Measurements from ENCODE around the gene SDK2.

The SDK2 gene

DNA sequence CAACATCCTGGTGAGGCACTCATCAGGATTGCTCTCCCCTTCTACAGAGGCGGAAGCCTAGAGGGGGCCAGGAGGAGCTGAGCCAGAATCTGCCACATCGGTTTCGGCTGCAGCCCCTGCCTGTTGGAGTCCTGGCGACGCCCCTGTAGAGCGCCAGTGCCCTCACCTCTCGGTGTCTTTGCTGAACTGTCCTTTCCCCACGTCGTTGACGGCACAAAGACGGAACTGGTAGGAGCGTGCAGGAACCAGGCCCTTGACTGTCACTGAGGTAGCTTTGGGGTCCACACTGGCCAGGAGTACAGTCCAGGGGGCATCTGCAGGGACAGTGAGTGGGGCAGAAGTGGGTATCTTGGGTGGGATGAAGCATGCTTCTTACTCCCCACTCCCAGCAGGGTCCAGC lies 222.1 kb downstream of the SDK2 start:
- peak overlapping the region in 1 of 2 donors; percentile 8 for H3K4me3 ChIP-seq (ENCODE audit: low read length in 2 of 2)
- H2BK15ac ChIP-seq (ENCODE audit: low read length): no peak overlapping the region
- no peak overlapping the region for H3K14ac ChIP-seq (ENCODE audit: low read length)
- no peak overlapping the region for H4K91ac ChIP-seq (ENCODE audit: low read depth, low read length, poor library complexity)
- peaks cover 35 to 67% of the 10 kb centered on the region in 2 donors for H3K36me3 ChIP-seq (replicated peaks in 1 of 2; ENCODE audit: control insufficient read depth in 2 of 2, insufficient read depth in 2 of 2, low read length in 2 of 2)
- H3K23ac ChIP-seq (ENCODE audit: low read depth, low read length, poor library complexity): peak overlapping the region; percentile 50
- no peak overlapping the region for H3K4ac ChIP-seq (ENCODE audit: low read length)
- no peak overlapping the region for H2AFZ ChIP-seq (ENCODE audit: low read length)
- no peak overlapping the region for H3K18ac ChIP-seq (ENCODE audit: low read length)
- no peak overlapping the region for H3K4me2 ChIP-seq (ENCODE audit: insufficient read depth, low read length, poor library complexity, severe bottlenecking)
- H2BK12ac ChIP-seq (ENCODE audit: low read length): no peak overlapping the region
- H3K9ac ChIP-seq (ENCODE audit: low read depth, low read length, poor library complexity): no peak overlapping the region
- DNase-seq (ENCODE audit: low spot score): no peak
- H3K27me3 ChIP-seq (ENCODE audit: control insufficient read depth in 3 of 3, insufficient read depth in 3 of 3, low read depth in 1 of 3, low read length in 3 of 3): no peaks in the 10 kb centered on the region
- H3K27ac ChIP-seq (replicated peaks; ENCODE audit: low read length): no peak overlapping the region
- no peaks in the 10 kb centered on the region for H3K4me1 ChIP-seq (ENCODE audit: control insufficient read depth in 2 of 2, insufficient read depth in 1 of 2, low read depth in 1 of 2, low read length in 2 of 2)
- peak overlapping the region; percentile 24 for H2AK5ac ChIP-seq (ENCODE audit: low read depth, low read length)
- no CpG with 5 or more reads among the region's 12 CpGs for WGBS, 2 donors (ENCODE audit: extremely low coverage in 2 of 2, insufficient read length in 2 of 2, insufficient replicate concordance in 1 of 2)
- no peak overlapping the region for H2BK120ac ChIP-seq (ENCODE audit: low read depth, low read length)
- H3K79me1 ChIP-seq (ENCODE audit: low read depth, low read length): no peaks in the 10 kb centered on the region
- H3K9me3 ChIP-seq (replicated peaks in 1 of 2; ENCODE audit: control insufficient read depth in 2 of 2, insufficient read depth in 1 of 2, low read depth in 1 of 2, low read length in 2 of 2): no peaks in the 10 kb centered on the region
- H4K8ac ChIP-seq (ENCODE audit: low read depth, low read length): peak overlapping the region; percentile 9
- H2BK5ac ChIP-seq (ENCODE audit: low read length): no peak overlapping the region

DNA sequence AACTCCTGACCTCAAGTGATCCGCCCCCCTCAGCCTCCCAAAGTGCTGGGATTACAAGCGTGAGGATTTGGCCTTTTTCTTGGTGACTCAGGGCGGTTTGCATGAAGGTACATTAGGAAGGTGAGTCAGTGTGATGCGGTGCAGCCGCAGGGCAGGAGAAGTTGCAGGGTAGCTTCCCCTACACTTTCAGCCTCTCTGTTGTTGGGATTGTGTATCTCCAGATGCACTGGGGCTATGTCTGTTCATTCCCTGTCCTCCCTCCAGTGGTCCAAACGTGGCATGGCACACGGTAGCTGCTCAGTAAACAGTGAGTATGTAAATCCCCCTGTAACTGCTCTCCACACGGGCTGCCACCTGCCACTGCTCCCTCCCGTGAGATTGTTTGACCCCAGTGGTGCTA lies 223.3 kb downstream of the SDK2 start:
- no peak overlapping the region for H3K4me3 ChIP-seq (ENCODE audit: low read length in 2 of 2)
- no peak overlapping the region for H2BK15ac ChIP-seq (ENCODE audit: low read length)
- no peaks in the 10 kb centered on the region for H3K4me1 ChIP-seq (ENCODE audit: control insufficient read depth in 2 of 2, insufficient read depth in 1 of 2, low read depth in 1 of 2, low read length in 2 of 2)
- H3K14ac ChIP-seq (ENCODE audit: low read length): no peak overlapping the region
- no peak overlapping the region for H3K27ac ChIP-seq (replicated peaks; ENCODE audit: low read length)
- no peaks in the 10 kb centered on the region for H3K79me1 ChIP-seq (ENCODE audit: low read depth, low read length)
- H2BK120ac ChIP-seq (ENCODE audit: low read depth, low read length): no peak overlapping the region
- H3K4ac ChIP-seq (ENCODE audit: low read length): no peak overlapping the region
- no CpG with 5 or more reads among the region's 9 CpGs for WGBS, 2 donors (ENCODE audit: extremely low coverage in 2 of 2, insufficient read length in 2 of 2, insufficient replicate concordance in 1 of 2)
- H2AFZ ChIP-seq (ENCODE audit: low read length): no peak overlapping the region
- H3K27me3 ChIP-seq (ENCODE audit: control insufficient read depth in 3 of 3, insufficient read depth in 3 of 3, low read depth in 1 of 3, low read length in 3 of 3): no peaks in the 10 kb centered on the region
- no peak overlapping the region for H3K18ac ChIP-seq (ENCODE audit: low read length)
- DNase-seq (ENCODE audit: low spot score): no peak
- H4K91ac ChIP-seq (ENCODE audit: low read depth, low read length, poor library complexity): no peak overlapping the region
- H3K9me3 ChIP-seq (replicated peaks in 1 of 2; ENCODE audit: control insufficient read depth in 2 of 2, insufficient read depth in 1 of 2, low read depth in 1 of 2, low read length in 2 of 2): no peaks in the 10 kb centered on the region
- no peak overlapping the region for H2BK5ac ChIP-seq (ENCODE audit: low read length)
- H2BK12ac ChIP-seq (ENCODE audit: low read length): no peak overlapping the region
- no peak overlapping the region for H2AK5ac ChIP-seq (ENCODE audit: low read depth, low read length)
- no peak overlapping the region for H3K23ac ChIP-seq (ENCODE audit: low read depth, low read length, poor library complexity)
- H4K8ac ChIP-seq (ENCODE audit: low read depth, low read length): no peak overlapping the region
- H3K36me3 ChIP-seq (replicated peaks in 1 of 2; ENCODE audit: control insufficient read depth in 2 of 2, insufficient read depth in 2 of 2, low read length in 2 of 2): peaks cover 35 to 76% of the 10 kb centered on the region in 2 donors
- H3K4me2 ChIP-seq (ENCODE audit: insufficient read depth, low read length, poor library complexity, severe bottlenecking): no peak overlapping the region
- H3K9ac ChIP-seq (ENCODE audit: low read depth, low read length, poor library complexity): no peak overlapping the region

DNA sequence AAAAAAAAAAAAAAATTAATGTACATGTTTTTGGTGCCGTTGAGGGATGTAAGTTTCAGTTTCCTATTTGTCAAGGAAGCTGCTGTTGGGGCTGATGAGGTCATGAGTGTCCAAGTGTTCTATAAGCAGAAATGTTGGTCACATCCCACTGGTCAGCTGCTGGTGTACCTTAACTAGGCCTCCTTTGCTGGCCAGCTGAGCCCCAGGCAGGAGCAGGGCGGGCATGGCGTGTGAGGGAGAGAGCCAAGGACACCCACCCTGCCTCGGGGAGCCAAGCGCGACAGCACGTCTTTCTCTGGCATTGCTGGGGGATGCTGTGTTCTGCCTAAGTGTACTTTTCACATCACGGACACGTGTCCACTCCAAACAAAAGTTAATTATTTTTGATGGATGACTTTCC lies 224.4 kb downstream of the SDK2 start:
- H4K91ac ChIP-seq (ENCODE audit: low read depth, low read length, poor library complexity): no peak overlapping the region
- H3K9ac ChIP-seq (ENCODE audit: low read depth, low read length, poor library complexity): no peak overlapping the region
- H2AFZ ChIP-seq (ENCODE audit: low read length): no peak overlapping the region
- no peak for DNase-seq (ENCODE audit: low spot score)
- H3K27me3 ChIP-seq (ENCODE audit: control insufficient read depth in 3 of 3, insufficient read depth in 3 of 3, low read depth in 1 of 3, low read length in 3 of 3): no peaks in the 10 kb centered on the region
- H2BK5ac ChIP-seq (ENCODE audit: low read length): no peak overlapping the region
- H2BK120ac ChIP-seq (ENCODE audit: low read depth, low read length): no peak overlapping the region
- H2BK15ac ChIP-seq (ENCODE audit: low read length): no peak overlapping the region
- no peak overlapping the region for H2AK5ac ChIP-seq (ENCODE audit: low read depth, low read length)
- no peak overlapping the region for H3K18ac ChIP-seq (ENCODE audit: low read length)
- no peaks in the 10 kb centered on the region for H3K79me1 ChIP-seq (ENCODE audit: low read depth, low read length)
- no CpG with 5 or more reads among the region's 9 CpGs for WGBS, 2 donors (ENCODE audit: extremely low coverage in 2 of 2, insufficient read length in 2 of 2, insufficient replicate concordance in 1 of 2)
- no peak overlapping the region for H3K4me3 ChIP-seq (ENCODE audit: low read length in 2 of 2)
- H3K4me2 ChIP-seq (ENCODE audit: insufficient read depth, low read length, poor library complexity, severe bottlenecking): no peak overlapping the region
- H3K36me3 ChIP-seq (replicated peaks in 1 of 2; ENCODE audit: control insufficient read depth in 2 of 2, insufficient read depth in 2 of 2, low read length in 2 of 2): peaks cover 44 to 86% of the 10 kb centered on the region in 2 donors
- H3K9me3 ChIP-seq (replicated peaks in 1 of 2; ENCODE audit: control insufficient read depth in 2 of 2, insufficient read depth in 1 of 2, low read depth in 1 of 2, low read length in 2 of 2): no peaks in the 10 kb centered on the region
- H3K4ac ChIP-seq (ENCODE audit: low read length): no peak overlapping the region
- H3K27ac ChIP-seq (replicated peaks; ENCODE audit: low read length): no peak overlapping the region
- no peak overlapping the region for H3K14ac ChIP-seq (ENCODE audit: low read length)
- no peak overlapping the region for H4K8ac ChIP-seq (ENCODE audit: low read depth, low read length)
- no peak overlapping the region for H3K23ac ChIP-seq (ENCODE audit: low read depth, low read length, poor library complexity)
- H2BK12ac ChIP-seq (ENCODE audit: low read length): no peak overlapping the region
- no peaks in the 10 kb centered on the region for H3K4me1 ChIP-seq (ENCODE audit: control insufficient read depth in 2 of 2, insufficient read depth in 1 of 2, low read depth in 1 of 2, low read length in 2 of 2)

DNA sequence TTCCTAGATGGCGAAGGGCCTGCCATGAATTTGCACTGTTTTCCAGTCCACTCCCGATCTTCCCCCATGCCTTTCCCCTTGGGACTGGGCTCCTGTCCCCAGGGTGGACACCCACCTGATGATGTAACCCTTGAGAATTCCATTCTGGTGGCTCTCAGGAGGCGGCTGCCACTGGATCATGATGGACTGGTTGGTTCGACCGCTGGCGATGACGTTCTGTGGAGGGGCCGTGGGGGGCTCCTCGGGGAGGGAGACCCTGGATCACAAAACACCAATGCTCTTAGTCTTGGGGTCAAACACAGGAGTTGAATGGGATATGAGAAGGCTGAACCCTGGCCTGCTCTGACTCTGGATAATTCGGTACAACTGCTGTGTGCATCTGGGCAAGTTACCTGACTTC lies 225.2 kb downstream of the SDK2 start:
- no peak overlapping the region for H2BK5ac ChIP-seq (ENCODE audit: low read length)
- no peak overlapping the region for H3K27ac ChIP-seq (replicated peaks; ENCODE audit: low read length)
- H3K36me3 ChIP-seq (replicated peaks in 1 of 2; ENCODE audit: control insufficient read depth in 2 of 2, insufficient read depth in 2 of 2, low read length in 2 of 2): peaks cover 50 to 88% of the 10 kb centered on the region in 2 donors
- H3K23ac ChIP-seq (ENCODE audit: low read depth, low read length, poor library complexity): no peak overlapping the region
- no peaks in the 10 kb centered on the region for H3K4me1 ChIP-seq (ENCODE audit: control insufficient read depth in 2 of 2, insufficient read depth in 1 of 2, low read depth in 1 of 2, low read length in 2 of 2)
- no peak overlapping the region for H2AK5ac ChIP-seq (ENCODE audit: low read depth, low read length)
- H4K8ac ChIP-seq (ENCODE audit: low read depth, low read length): no peak overlapping the region
- no peak for DNase-seq (ENCODE audit: low spot score)
- no peak overlapping the region for H2BK120ac ChIP-seq (ENCODE audit: low read depth, low read length)
- H3K79me1 ChIP-seq (ENCODE audit: low read depth, low read length): no peaks in the 10 kb centered on the region
- no peak overlapping the region for H3K14ac ChIP-seq (ENCODE audit: low read length)
- H3K4ac ChIP-seq (ENCODE audit: low read length): no peak overlapping the region
- WGBS, 2 donors (ENCODE audit: extremely low coverage in 2 of 2, insufficient read length in 2 of 2, insufficient replicate concordance in 1 of 2): no CpG with 5 or more reads among the region's 10 CpGs
- no peaks in the 10 kb centered on the region for H3K9me3 ChIP-seq (replicated peaks in 1 of 2; ENCODE audit: control insufficient read depth in 2 of 2, insufficient read depth in 1 of 2, low read depth in 1 of 2, low read length in 2 of 2)
- no peak overlapping the region for H2AFZ ChIP-seq (ENCODE audit: low read length)
- H2BK15ac ChIP-seq (ENCODE audit: low read length): no peak overlapping the region
- H3K4me2 ChIP-seq (ENCODE audit: insufficient read depth, low read length, poor library complexity, severe bottlenecking): no peak overlapping the region
- H2BK12ac ChIP-seq (ENCODE audit: low read length): no peak overlapping the region
- H3K4me3 ChIP-seq (ENCODE audit: low read length in 2 of 2): no peak overlapping the region
- no peak overlapping the region for H4K91ac ChIP-seq (ENCODE audit: low read depth, low read length, poor library complexity)
- H3K18ac ChIP-seq (ENCODE audit: low read length): no peak overlapping the region
- H3K9ac ChIP-seq (ENCODE audit: low read depth, low read length, poor library complexity): no peak overlapping the region
- H3K27me3 ChIP-seq (ENCODE audit: control insufficient read depth in 3 of 3, insufficient read depth in 3 of 3, low read depth in 1 of 3, low read length in 3 of 3): no peaks in the 10 kb centered on the region

All from neuronal stem cell (in vitro differentiated cells).